SJCRH30 (cell line): ENCODE measurements around the gene ZCRB1. TPM values are rescaled to one million over a fixed set of nuclear protein-coding genes. Genes with fewer than 3 reads are reported as not detected.
"Not testable (repeated sequence)": the region's sequence is repeated elsewhere in the genome, so short reads cannot be mapped to it uniquely, and the experiment has no call there.

Experiments
- DNase-seq, 2 experiments: peaks; one replicate each; pipeline ENCODE4 v3.0.0-alpha.2; 2015 to 2020
- H3K27ac ChIP-seq: fragments of 250-450 bp; sonication (Bioruptor Pico); 2 replicates; pipeline ENCODE4 v1.5.1; 2020; ENCODE audit warnings: mild to moderate bottlenecking, moderate library complexity
- H3K27me3 ChIP-seq: fragments of 250-450 bp; sonication (Bioruptor Pico); 2 replicates; pipeline ENCODE4 v1.5.1; 2020; ENCODE audit warnings: mild to moderate bottlenecking, moderate library complexity
- H3K36me3 ChIP-seq: fragments of 250-450 bp; sonication (Bioruptor Pico); 2 replicates; pipeline ENCODE4 v1.5.1; 2020; ENCODE audit warnings: mild to moderate bottlenecking, moderate library complexity
- H3K4me1 ChIP-seq: fragments of 250-450 bp; sonication (Bioruptor Pico); 2 replicates; pipeline ENCODE4 v1.5.1; 2020; ENCODE audit warnings: mild to moderate bottlenecking, moderate library complexity
- H3K4me3 ChIP-seq: fragments of 250-450 bp; sonication (Bioruptor Pico); 2 replicates; pipeline ENCODE4 v1.5.1; 2020; ENCODE audit warnings: mild to moderate bottlenecking, moderate library complexity
- H3K9me3 ChIP-seq: fragments of 250-450 bp; sonication (Bioruptor Pico); replicated peaks from 2 replicates; pipeline ENCODE4 v1.5.1; 2020; ENCODE audit warnings: mild to moderate bottlenecking, moderate library complexity
- total RNA-seq: library from RNA; depleted of rRNA; stranded (reverse); fragments of >200 nt; shearing (Covaris generic); gene quantifications from 2 replicates; pipeline ENCODE4 v1.2.3, GENCODE V29; 2014; rRNA removed

The ZCRB1 gene, protein sequence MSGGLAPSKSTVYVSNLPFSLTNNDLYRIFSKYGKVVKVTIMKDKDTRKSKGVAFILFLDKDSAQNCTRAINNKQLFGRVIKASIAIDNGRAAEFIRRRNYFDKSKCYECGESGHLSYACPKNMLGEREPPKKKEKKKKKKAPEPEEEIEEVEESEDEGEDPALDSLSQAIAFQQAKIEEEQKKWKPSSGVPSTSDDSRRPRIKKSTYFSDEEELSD
- total RNA-seq, result 68.0 and 73.7 TPM in 2 replicates

- DNase-seq, result peak; percentile 90 to 92
- Histone ChIP-seq H3K27me3 (no peaks in the 10 kb centered on the region), H3K9me3 (no peaks in the 10 kb centered on the region), H3K36me3 (peaks cover 14% of the 10 kb centered on the region), H3K4me3 (peak within 1 kb of the TSS; percentile 79), H3K27ac (peak within 1 kb of the TSS; percentile 79), H3K4me1 (peaks cover 14% of the 10 kb centered on the region)
Observed at GRCh38 chr12:42325653-42326474, at the start of gene ZCRB1, which contains the start of gene PPHLN1. TSS of gene ZCRB1 (minus strand) at chr12:42326094. CDS start at chr12:42324102, 1,992 bp downstream. TSS of gene PPHLN1 (plus strand) at chr12:42326167. CDS start at chr12:42335903, 9,736 bp downstream.

- Histone ChIP-seq H3K9me3 (no peaks in the 10 kb centered on the region), H3K27me3 (no peaks in the 10 kb centered on the region), H3K4me1 (no peaks in the 10 kb centered on the region)
Observed at GRCh38 chr12:42373669-42374068, 47.8 kb upstream of the ZCRB1 start.

GRCh38 chr12:42372154-42372791, 46.4 kb upstream of the ZCRB1 start:
- H3K9me3 ChIP-seq, result no peaks in the 10 kb centered on the region
- H3K4me3 ChIP-seq, result no peak overlapping the region
- no peak overlapping the region for H3K27ac ChIP-seq
- H3K36me3 ChIP-seq, result peaks cover 14% of the 10 kb centered on the region
- no peaks in the 10 kb centered on the region for H3K27me3 ChIP-seq
- no peaks in the 10 kb centered on the region for H3K4me1 ChIP-seq
- DNase-seq, result peak; percentile 47 to 88

More at GRCh38 chr12:42373669-42374068, 47.8 kb upstream of the ZCRB1 start:
- Histone ChIP-seq H3K27ac (no peak overlapping the region), H3K36me3 (peaks cover 24% of the 10 kb centered on the region), H3K4me3 (no peak overlapping the region)
- no peak for DNase-seq

- Histone ChIP-seq H3K27me3 (no peaks in the 10 kb centered on the region), H3K27ac (no peak overlapping the region), H3K4me3 (no peak overlapping the region), H3K4me1 (no peaks in the 10 kb centered on the region), H3K9me3 (no peaks in the 10 kb centered on the region), H3K36me3 (0 out of 2 replicates have a peak, but pooled peaks cover 2% of the 10 kb centered on the region)
- no peak for DNase-seq
Observed at GRCh38 chr12:42370013-42370412, 44.1 kb upstream of the ZCRB1 start.

- Histone ChIP-seq H3K27ac (no peak overlapping the region), H3K27me3 (no peaks in the 10 kb centered on the region), H3K4me3 (no peak overlapping the region), H3K4me1 (no peaks in the 10 kb centered on the region), H3K9me3 (no peaks in the 10 kb centered on the region), H3K36me3 (peaks cover 10% of the 10 kb centered on the region; the same call in 1 of the 2 replicates)
- no peak for DNase-seq
Observed at GRCh38 chr12:42365486-42365885, 39.6 kb upstream of the ZCRB1 start.

- DNase-seq, result no peak
Observed at GRCh38 chr12:42364692-42365091, 38.8 kb upstream of the ZCRB1 start.

DNA sequence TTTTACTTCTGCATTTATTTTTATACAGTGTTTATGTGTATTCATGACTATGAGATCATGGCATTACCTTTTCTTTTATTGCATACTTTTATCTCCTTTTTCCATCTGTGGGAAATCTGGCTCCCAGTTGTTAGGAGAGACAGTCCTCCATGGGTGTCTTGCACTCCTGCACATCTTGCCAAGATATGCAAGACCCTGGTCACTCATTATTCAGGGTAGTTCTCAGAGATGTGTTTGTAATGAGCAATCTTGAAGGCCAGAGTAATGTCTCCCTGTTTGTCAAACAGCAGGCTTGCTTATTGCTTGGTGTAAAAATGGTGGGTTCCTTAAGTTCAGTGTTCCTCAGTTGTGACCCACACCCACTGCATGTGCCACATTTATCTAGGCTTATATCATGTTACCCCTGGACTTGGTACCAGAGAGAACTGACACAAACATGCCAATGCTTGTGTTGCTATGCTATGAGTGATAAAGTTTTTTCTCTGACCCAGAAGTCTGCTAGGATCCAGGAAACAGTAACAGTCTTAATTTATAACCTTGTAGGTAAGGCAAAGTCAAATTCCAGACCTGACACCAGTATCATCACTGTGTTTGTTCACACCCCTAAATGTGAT, 36.9 kb upstream of the ZCRB1 start:
- no peak for DNase-seq
- H3K27ac ChIP-seq, result no peak overlapping the region

More at GRCh38 chr12:42364692-42365091, 38.8 kb upstream of the ZCRB1 start:
- Histone ChIP-seq H3K36me3 (peaks cover 10% of the 10 kb centered on the region; the same call in 1 of the 2 replicates), H3K4me3 (no peak overlapping the region), H3K4me1 (no peaks in the 10 kb centered on the region), H3K9me3 (no peaks in the 10 kb centered on the region), H3K27me3 (no peaks in the 10 kb centered on the region), H3K27ac (no peak overlapping the region)

GRCh38 chr12:42361909-42362646, 36.2 kb upstream of the ZCRB1 start:
- Histone ChIP-seq H3K27ac (no peak overlapping the region), H3K9me3 (no peaks in the 10 kb centered on the region), H3K36me3 (peaks cover 29% of the 10 kb centered on the region), H3K4me1 (no peaks in the 10 kb centered on the region), H3K4me3 (no peak overlapping the region), H3K27me3 (no peaks in the 10 kb centered on the region)
- no peak for DNase-seq

More for the DNA sequence above, 36.9 kb upstream of the ZCRB1 start:
- Histone ChIP-seq H3K36me3 (peaks cover 22% of the 10 kb centered on the region), H3K9me3 (no peaks in the 10 kb centered on the region), H3K4me1 (no peaks in the 10 kb centered on the region), H3K27me3 (no peaks in the 10 kb centered on the region), H3K4me3 (no peak overlapping the region)

GRCh38 chr12:42360747-42361403, 35.0 kb upstream of the ZCRB1 start:
- Histone ChIP-seq H3K4me3 (no peak overlapping the region), H3K27ac (no peak overlapping the region), H3K9me3 (no peaks in the 10 kb centered on the region), H3K36me3 (peaks cover 41% of the 10 kb centered on the region), H3K4me1 (no peaks in the 10 kb centered on the region), H3K27me3 (no peaks in the 10 kb centered on the region)
- no peak for DNase-seq

DNA sequence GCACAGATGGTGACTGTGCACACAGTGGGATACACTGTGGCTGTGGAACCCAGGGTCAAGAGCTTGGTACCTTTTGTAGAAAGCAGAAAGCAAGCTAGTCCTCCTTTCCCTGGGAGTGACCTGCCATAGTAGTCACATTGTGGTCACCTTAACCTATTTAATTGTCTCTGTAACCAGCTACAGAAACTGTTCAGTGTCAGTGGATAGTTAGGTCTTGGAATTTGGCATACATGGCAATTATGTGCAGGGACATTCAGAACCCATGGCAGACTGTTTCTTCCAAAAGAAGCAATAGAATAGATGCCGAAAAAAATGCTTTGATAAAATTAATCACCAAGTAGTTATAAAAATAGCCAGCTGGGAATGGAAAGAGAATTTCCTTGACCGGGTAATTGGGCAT, 30.4 kb upstream of the ZCRB1 start:
- no peaks in the 10 kb centered on the region for H3K9me3 ChIP-seq
- no peak overlapping the region for H3K27ac ChIP-seq
- no peak overlapping the region for H3K4me3 ChIP-seq
- H3K27me3 ChIP-seq, result no peaks in the 10 kb centered on the region
- no peaks in the 10 kb centered on the region for H3K4me1 ChIP-seq
- DNase-seq, result no peak
- peaks cover 69% of the 10 kb centered on the region for H3K36me3 ChIP-seq

- peaks cover 12% of the 10 kb centered on the region for H3K4me1 ChIP-seq
- not testable (repeated sequence) for H3K4me3 ChIP-seq, H3K9me3 ChIP-seq, H3K27me3 ChIP-seq, DNase-seq, H3K27ac ChIP-seq
- H3K36me3 ChIP-seq, result peaks cover 53% of the 10 kb centered on the region
Observed at GRCh38 chr12:42350021-42350407, 24.1 kb upstream of the ZCRB1 start.

- peaks cover 12% of the 10 kb centered on the region for H3K4me1 ChIP-seq
- H3K36me3 ChIP-seq, result peaks cover 50% of the 10 kb centered on the region
- not testable (repeated sequence) for H3K4me3 ChIP-seq, H3K27ac ChIP-seq, H3K9me3 ChIP-seq, DNase-seq, H3K27me3 ChIP-seq
Observed at GRCh38 chr12:42349119-42350020, 23.5 kb upstream of the ZCRB1 start.
